ENCODE data around the gene ZNF511.

GRCh38 chr10:133359972-133360610 is 51.4 kb downstream of the ZNF511 start:
- no peak for TF ChIP-seq CTCF (IDR thresholded peaks at IDR 0.05; ENCODE audit: low read length)
- no peak for TF ChIP-seq EZH2 (IDR thresholded peaks at IDR 0.05; ENCODE audit: borderline replicate concordance, low read length)

Data from OCI-LY1 (cell line).